KBM-7 (cell line): ENCODE results near the gene EXD2.
A peak's percentile ranks its signal among the peaks of the same experiment; 100 is the strongest.
"Not testable (repeated sequence)": the region's sequence is repeated elsewhere in the genome, so short reads cannot be mapped to it uniquely, and the experiment has no call there.

Experiments
- DNase-seq: peaks from one replicate; pipeline ENCODE4 v3.0.0-alpha.2; 2015
- in situ Hi-C: fragments of 300-500 bp; cut with MboI; formaldehyde crosslinking; loops from 2 replicates; pipeline ENCODE4 v1.14.3; 2020; ENCODE audit warnings: low sequenced_read_pairs, low pct_unique_long_range_greater_than_20kb, mixed read lengths

Gene EXD2, protein sequence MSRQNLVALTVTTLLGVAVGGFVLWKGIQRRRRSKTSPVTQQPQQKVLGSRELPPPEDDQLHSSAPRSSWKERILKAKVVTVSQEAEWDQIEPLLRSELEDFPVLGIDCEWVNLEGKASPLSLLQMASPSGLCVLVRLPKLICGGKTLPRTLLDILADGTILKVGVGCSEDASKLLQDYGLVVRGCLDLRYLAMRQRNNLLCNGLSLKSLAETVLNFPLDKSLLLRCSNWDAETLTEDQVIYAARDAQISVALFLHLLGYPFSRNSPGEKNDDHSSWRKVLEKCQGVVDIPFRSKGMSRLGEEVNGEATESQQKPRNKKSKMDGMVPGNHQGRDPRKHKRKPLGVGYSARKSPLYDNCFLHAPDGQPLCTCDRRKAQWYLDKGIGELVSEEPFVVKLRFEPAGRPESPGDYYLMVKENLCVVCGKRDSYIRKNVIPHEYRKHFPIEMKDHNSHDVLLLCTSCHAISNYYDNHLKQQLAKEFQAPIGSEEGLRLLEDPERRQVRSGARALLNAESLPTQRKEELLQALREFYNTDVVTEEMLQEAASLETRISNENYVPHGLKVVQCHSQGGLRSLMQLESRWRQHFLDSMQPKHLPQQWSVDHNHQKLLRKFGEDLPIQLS

DNA sequence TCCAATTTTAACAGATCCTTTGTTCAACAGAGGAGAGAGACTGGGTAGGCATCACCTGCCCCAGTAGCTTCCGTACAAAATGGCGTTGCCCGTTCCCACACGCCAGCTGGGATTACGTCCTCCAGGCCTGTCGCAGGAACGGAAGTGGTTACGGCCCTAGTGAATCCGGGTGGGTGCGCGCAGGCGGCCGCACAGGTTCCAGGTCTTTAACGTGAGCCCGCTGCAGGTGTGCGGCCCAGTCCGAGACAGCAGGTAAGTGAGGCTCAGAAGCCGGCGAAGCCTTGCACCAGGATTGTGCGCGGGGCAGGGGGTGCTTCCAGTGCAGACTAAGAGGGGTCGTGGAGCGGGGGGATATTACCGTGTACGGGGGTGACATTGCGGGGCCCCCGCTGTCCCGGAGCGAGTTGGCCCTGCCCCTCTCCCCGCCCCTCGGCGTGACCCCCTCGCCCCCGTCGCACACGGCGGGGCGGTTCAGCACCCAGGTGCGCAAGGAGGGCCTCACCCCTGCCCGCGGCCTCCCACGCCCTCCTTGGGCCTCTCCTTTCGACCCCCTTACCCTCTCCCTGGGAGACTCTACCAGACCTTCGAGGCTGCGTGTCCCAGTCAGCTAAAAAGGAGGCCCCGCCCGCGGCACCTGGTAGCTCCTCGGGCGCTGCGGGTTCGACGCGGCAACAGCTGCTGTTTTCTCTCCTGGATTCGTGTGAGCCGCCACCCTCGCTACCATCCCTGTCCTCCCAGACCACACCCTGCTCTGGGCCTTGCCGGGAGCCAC, at the start of gene EXD2:
Gene EXD2, plus strand, starts transcription at position 159 of the 772 bp plus-strand sequence. CDS start 17,973 bp downstream, outside the sequence.
- in situ Hi-C loops = no loop called here
- peak; percentile 87 for DNase-seq

DNA sequence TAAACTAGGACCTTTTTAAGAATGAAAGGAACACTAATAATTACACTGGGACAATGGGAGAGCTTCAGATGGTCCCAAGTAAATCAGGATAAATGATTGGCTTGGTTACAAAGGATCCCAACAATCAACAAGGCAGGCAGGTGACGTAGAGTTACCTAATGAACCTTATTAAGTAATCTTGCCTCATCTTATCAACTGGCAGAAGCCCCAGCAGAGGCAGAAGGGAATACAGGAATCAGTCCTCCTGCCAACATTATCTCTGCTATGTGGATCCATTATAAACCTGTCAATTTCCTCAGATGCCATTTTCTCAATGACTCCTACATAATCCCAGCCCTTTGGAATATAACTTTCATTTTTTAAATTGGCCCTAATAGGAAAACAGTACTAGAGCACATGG, 49.7 kb upstream of the EXD2 start:
- in situ Hi-C loops = no loop called here
- DNase-seq = no peak

DNA sequence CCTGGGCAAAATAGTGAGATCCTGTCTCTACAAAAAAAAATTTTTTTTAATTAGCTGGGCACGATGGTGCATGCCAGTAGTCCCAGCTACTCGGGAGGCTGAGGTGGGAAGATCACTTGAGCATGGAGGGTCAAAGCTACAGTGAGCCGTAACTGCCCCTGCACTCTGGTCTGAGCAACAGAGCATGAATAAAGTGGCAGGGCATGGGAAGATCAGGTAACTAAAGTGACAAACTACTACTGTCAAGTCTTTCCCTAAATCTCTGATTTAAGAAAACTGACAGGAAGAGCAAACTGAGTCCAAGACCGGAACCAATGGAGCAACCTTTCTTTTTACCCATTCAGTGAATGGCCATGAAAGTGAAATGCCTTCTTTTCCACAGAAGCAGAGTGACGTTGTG, 49.2 kb upstream of the EXD2 start:
- no peak for DNase-seq
- in situ Hi-C loops = no loop called here

DNA sequence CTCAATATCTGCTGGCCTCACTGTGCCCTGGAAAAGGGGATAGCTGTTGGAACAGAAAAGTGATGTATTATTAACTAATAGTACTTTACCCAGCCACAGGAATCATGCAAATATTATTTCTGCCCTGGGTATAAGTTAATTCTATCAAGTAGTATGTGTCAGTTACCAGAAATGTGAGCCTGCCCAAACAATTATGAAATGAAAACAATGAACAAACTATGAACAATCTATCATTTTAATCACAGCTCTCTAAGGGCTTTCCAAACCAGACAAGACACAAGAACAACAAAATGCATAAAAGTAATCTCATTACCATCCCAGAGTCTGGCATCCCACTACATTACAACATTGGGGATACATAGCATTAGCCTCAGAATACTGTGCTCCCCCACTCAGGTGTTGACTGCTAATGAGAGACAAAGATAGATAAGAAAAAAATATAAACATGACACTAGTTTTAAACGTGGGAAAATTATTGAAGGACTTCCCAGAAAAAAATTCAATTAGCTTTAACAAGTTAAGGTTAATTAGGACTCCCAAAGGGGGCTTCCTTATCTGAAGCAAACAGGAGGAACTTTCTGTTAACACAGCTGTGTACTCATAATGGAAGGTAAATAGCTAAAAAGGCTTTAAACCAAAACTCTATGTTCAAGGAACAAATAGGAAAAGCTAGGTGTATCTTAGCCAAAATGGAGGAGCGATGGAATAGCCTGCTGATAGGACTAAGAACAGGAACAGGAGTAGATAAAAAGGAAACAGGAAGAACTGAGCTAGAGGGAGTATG, 41.6 kb upstream of the EXD2 start:
- peak; percentile 16 for DNase-seq
- in situ Hi-C loops = no loop called here

DNA sequence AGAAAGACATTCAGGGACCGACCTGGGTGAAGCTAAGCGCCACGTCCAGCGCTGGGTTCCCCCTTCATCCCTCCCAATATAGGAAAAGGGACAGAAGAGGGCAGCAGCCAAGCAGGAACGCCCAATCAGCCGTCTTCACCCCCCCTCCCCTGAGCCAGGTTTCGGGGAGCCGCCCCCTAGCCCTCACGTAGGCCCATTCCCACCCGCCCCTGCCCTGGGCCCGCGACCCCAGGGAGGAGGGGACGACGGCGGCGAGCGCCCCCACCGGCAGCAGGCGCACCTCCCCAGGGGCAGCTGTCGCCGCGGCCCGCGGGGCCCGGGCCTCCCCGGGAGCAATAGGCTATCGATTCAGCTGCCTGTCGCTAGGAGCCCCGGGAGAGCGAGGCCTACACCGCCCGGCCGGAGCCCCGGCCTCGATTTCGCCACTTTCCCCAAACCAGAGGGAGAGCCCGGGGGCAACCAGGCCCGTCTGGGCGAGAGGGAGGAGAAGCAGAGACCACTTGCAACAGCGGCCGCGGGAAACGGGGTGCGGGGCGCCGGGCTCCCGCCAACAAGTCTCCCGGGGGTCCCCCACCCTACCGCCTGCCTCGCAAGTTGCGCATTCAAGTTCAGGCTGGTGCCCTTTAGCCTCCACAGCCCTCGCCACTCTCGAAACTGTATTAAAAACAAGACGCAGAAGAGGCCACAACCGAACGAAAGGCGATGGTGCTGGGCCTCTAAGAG, 39.7 kb upstream of the EXD2 start:
- peak; percentile 78 for DNase-seq
- in situ Hi-C loops = no loop called here

DNA sequence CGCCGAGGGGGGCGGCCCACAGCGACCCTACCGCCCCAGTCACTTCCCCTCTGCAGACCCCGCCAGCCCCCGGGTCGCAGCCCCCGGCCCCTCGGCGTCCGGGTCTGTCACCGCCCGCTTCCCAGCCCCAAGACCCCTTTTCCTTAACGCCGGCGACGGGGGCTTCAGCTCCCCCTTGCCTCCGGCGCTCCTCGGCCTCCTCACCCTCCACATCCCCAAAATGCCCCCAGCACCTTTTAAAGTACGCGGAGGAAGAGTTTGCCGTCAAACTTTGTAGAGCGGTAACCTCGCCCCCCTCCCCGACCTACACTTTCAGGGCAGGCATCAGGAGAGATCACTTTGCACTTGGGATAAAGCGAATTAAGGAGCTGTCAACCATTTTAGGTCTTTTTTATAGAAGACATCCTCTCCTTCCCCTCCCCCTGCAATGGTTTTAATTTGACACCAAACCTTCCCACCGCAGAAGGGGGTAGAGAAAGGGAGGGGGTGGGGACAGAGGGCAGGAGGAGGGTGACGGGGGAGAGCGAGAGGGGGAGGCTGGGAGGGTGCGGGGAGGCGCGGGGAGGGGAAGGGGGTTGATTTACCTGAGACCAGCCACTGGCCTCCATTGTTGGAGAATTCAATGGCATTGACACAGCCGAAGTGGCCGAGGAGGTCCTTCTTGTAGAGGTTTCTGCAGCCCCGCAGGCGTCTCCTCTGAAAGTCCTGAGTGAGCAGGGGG, 39.0 kb upstream of the EXD2 start:
- DNase-seq = peak; percentile 57
- in situ Hi-C loops = no loop called here

DNA sequence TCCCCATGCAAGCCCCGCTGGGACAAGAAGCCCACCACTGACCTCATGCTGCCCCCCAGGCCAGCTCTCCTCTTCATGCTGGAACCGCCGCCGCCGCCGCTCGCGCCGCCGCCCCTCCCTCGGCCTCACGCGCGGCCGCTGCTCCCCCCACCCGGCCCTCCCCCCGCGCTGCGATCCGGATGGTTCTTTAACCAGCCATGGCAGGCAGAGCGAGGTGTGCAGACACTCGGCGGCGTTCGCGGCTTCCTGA, 38.5 kb upstream of the EXD2 start, which contains the start of gene DCAF5:
Gene DCAF5, minus strand, starts transcription at position 218 of the 250 bp plus-strand sequence. Its CDS starts 141 bp downstream, at position 77.
- in situ Hi-C loops = no loop called here
- DNase-seq = no peak

DNA sequence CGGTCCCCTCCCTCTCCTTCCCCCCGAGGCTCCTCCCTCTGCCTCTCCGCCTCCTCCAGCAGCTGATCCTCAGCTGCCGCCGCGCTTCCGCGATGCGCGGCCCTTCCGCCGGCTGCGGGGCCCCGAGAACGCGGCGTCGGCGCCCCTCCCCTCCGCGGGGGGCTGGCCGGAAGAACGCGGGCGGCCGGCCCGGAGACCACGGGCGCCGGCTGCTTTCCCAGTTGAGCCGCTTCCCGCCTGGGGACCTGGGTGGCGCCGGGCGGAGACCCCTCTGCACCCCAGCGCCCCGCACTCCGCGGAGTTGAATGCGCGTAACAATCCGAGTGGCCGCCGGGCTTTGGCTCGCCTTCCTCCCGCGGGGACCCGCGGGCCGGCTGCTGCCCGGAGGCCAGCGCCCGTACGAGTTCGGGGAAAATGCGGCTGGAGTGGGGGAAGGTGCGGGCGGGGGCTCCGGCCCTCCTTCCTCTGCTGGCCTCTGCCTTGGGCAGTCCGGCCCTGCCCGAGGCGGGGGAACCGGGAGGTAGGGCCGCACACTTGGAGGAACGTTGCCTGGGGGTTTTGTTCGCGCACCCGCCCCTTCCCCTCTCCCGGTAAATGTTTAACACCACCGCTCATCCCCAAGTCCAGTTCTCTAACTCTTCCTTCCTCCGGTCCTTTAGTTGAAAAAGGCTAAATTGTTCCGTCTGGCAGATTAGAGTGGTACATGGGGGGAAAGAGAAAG, 38.0 kb upstream of the EXD2 start:
- peak; percentile 95 for DNase-seq
- in situ Hi-C loops = no loop called here

DNA sequence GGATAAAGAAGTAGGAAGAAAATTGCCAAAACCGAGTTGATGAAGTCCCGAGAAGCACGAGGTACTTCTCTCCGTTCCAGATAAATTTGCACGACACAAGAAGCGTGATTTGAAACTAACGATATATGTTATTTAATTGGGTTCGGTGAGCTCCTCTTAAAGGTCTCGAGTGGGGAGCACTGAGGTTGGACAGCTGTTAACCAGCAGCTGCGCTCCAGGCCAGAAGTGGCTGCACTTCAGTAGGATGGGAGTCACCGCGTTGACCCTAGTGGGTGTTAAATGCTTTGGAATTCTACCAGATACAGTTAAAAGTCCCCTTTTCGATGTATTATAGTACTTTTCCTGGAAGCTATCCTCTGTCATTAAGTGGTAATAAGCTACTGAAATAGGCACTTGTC, 37.4 kb upstream of the EXD2 start:
- in situ Hi-C loops = no loop called here
- DNase-seq = no peak

DNA sequence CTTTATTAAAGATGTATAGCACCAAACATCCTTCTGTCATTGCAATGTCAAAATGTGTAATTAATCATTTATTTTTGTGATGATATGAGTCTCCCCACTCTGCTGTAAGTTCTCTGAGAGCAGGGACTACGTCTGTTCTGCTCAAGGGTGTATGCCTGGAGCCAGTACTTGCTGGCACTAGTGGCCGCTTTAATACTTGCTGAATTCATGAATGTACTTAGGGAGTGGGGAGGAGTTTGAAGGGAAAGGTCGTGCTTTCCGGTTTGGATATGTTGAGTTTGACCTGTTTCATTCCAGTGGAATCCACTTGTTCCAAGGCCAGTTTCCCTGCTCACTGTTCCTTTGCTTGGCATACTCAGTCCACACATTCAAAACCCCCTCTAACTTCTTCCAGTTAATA, 36.5 kb upstream of the EXD2 start:
- in situ Hi-C loops = no loop called here
- no peak for DNase-seq

DNA sequence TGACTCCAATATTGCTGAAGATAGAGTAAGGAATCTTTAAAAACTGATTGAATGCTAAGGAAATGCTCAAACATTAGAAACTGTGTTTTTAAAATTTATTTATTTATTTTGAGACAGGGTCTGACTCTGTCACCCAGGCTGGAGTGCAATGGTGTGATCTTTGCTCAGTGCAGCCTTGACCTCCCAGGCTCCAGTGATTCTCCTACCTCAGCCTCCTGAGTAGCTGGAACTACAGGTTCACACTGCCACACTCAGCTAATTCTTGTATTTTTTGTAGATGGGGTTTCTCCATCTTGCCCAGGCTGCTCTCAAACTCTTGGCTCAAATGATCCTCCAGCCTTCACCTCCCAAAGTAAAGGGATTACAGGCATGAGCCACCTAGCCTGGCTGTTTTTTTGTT, 35.1 kb upstream of the EXD2 start:
- in situ Hi-C loops = no loop called here
- no peak for DNase-seq

DNA sequence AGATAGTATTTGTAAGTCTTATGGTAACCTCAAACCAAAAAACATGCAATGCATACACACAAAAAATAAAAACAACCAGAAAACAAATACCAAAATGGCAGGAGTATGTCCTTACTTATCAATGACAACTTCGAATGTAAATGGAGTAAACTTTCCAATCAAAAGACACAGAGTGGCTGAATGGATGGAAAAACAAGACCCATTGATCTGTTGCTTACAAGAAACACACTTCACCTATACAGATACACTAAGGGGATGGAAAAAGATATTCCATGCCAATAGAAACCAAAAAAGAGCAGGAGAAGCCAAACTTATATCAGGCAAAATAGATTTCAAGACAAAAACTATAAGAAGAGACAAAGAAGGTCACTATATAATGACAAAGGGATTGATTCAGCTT, 29.7 kb upstream of the EXD2 start:
- in situ Hi-C loops = no loop called here
- no peak for DNase-seq

DNA sequence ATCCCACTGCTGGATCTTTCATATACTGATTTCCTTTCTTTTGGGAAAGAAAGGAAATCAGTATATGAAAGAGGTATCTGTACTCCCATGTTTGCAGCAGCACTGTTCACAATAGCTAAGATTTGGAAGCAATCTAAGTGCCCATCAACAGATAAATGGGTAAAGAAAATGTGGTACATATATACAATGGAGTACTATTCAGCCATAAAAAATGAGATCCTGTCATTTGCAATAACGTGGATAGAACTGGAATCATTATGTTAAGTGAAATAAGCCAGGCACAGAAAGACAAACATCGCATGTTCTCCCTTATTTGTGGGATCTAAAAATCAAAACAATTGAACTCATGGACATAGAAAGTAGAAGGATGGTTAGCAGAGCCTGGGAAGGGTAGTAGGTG, 25.5 kb upstream of the EXD2 start:
- in situ Hi-C loops, DNase-seq: not testable (repeated sequence)

DNA sequence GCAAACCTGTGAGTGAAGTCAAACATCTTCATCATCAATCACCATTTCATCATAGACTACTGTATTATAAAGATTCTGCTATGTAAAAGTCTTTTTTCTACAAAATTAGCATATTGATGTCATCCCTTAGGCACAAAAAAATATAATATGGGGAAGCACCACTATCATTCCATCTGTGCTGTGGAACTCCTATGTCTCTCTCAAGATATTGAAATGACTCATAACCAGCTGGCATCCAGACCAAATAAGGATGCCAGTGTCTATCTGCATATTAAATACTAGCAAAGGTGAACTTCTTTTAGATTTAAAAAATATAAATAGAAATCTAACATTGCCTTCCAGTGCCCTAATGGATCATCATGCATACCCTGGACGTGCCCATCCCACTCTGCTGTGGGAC, 20.5 kb upstream of the EXD2 start:
- in situ Hi-C loops = no loop called here
- no peak for DNase-seq

DNA sequence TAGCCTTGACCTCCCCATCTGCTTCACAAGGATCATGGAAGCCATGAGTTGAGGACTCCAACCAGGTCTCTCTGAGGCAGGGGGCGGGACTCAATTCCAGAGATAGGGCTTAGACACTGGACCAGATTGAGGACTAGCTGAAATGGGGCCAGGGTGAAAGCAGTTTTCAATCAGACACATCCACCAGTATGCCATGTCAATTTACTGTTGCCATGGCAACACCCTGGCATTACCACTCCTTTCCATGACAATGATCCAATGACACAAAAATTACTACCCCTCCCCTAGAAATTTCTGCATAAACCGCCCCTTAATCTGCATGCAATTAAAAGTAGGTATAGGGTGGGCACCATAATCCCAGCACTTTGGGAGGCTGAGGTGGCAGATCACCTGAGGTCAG, 19.7 kb upstream of the EXD2 start:
- DNase-seq = no peak

DNA sequence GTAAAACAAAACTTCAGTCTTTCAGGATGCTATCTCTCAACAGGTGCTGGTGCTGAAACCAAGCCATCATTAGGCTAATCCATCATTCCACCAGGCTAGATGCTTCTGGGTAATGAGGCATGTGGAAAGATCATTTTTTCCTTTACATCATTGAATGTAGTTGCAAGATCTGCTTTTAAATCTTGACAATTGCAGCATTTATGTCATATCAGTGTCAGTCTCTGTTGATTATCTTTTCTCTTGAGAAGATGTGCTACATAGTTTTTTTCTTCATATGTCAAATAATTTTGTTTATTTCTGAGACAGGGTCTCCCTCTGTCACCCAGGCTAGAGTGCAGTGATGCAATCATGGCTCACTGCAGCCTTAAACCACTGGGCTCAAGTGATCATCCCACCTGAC, 16.2 kb upstream of the EXD2 start:
- no peak for DNase-seq
- in situ Hi-C loops = no loop called here

More for the DNA sequence above, 19.7 kb upstream of the EXD2 start:
- in situ Hi-C loops = no loop called here

DNA sequence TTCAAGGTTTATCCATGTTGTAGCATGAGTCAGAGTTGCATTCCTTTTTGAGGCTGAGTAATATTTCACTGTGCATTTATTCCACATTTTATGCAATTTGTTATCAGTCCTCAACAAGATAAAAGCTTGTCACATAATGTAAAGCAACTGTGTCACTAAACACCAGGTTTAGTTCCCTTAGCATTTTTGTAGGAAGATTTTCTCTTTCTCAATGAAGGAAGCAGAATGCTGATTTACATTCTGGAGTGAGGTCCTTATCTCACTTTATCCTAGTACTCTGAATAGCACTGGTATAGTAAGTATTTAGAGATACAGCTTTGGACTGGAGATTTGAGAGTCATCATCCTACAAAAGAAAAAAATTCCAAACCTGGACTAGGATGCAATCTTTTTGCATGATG, 9.8 kb upstream of the EXD2 start:
- no peak for DNase-seq
- in situ Hi-C loops = no loop called here

DNA sequence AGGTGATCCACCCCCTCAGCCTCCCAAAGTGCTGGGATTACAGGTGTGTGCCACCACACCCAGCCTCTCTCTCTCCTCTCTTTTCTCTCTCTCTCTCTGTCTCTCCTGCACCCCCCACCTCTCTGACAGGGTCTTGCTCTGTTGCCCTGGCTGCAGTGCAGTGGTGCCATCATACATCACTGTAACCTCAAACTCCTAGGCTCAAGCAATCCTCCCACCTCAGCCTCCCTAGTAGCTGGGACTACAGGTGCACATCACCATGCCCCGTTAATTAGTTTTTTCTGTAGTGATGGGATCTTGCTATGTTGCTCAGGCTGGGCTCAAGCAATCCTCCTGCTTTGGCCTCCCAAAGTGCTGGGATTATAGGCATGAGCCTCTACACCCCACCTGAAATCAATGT, 8.7 kb upstream of the EXD2 start:
- DNase-seq, in situ Hi-C loops: not testable (repeated sequence)
